KOPT-K1 (cell line): Measurements from ENCODE around the gene RNF187.

Source experiments
- H3K27ac ChIP-seq: fragments of 200-600 bp; sonication (generic); 2 replicates; pipeline ENCODE4 v1.5.1; 2016; ENCODE audit warnings: antibody characterized with exemption, mild to moderate bottlenecking, low read depth, low read length; ENCODE audit not compliant: poor library complexity, severe bottlenecking
- H3K36me3 ChIP-seq: fragments of 200-600 bp; sonication (generic); 2 replicates; pipeline ENCODE4 v1.5.1; 2017; ENCODE audit warnings: antibody characterized with exemption, mild to moderate bottlenecking, low read length, moderate library complexity; ENCODE audit not compliant: insufficient read depth
- H3K9me3 ChIP-seq: fragments of 200-600 bp; sonication (generic); 2 replicates; pipeline ENCODE4 v1.5.1; 2017; ENCODE audit warnings: antibody characterized with exemption, low read length, mild to moderate bottlenecking; ENCODE audit not compliant: insufficient read depth, poor library complexity, severe bottlenecking

Gene RNF187

DNA sequence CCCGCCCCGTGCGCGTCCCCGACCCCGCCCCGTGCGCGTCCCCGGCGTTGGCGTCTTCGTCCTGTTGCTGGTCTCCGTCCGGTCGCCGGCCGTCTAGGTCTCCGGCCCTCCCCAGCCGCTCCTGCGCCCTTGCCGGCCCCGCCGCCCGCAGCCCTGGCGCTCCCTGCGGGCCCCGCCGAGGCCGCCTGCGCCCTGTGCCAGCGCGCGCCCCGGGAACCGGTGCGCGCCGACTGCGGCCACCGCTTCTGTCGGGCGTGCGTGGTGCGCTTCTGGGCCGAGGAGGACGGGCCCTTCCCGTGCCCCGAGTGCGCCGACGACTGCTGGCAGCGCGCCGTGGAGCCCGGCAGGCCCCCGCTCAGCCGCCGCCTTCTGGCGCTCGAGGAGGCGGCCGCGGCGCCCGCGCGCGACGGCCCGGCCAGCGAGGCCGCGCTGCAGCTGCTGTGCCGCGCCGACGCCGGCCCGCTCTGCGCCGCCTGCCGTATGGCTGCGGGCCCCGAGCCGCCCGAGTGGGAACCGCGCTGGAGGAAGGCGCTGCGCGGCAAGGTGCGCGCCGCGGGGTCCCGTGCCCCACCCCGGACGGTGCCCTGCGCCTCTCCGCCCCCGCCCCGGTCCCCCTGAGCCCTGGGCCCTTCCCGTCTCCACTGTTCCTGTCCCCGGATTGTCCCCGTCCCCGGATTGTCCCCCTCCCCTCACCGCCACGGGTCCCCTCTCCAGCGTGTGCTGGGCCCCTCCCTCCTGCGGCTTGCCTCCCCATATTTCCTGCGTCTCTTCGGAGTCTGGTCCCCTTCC, at the start of gene RNF187:
RNF187 (plus strand) TSS at position 47 of the 789 bp plus-strand sequence.
- Histone ChIP-seq H3K9me3 (no peaks in the 10 kb centered on the region), H3K36me3 (peaks cover 30% of the 10 kb centered on the region), H3K27ac (peak within 1 kb of the TSS; percentile 86)

DNA sequence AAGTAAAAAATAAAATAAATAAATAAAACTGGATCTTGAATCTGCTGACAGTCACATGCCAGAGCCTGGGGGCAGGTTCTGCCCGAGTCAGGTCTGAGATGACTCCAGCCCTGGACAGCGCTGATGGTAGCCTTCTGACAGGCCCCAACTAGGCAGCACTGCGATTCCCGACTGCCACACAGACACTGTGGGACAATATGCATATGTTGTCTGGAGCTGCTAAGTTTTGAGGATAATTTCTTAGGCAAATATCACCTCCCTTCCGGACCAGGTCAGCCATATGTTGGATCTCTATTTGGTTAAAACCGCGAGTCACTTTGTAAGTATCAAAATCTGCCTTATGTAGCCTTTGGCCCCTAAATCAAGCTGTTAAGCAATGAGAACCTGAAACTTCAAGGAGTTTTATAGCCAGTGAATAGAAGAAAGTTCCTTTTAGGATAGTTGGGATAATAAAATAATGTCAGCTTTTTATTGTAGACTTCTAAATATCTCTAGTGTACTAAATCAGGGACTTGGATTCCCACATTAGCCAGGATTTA, 49.7 kb upstream of the RNF187 start:
- H3K36me3 ChIP-seq, result no peaks in the 10 kb centered on the region
- H3K27ac ChIP-seq, result no peak overlapping the region
- no peaks in the 10 kb centered on the region for H3K9me3 ChIP-seq

DNA sequence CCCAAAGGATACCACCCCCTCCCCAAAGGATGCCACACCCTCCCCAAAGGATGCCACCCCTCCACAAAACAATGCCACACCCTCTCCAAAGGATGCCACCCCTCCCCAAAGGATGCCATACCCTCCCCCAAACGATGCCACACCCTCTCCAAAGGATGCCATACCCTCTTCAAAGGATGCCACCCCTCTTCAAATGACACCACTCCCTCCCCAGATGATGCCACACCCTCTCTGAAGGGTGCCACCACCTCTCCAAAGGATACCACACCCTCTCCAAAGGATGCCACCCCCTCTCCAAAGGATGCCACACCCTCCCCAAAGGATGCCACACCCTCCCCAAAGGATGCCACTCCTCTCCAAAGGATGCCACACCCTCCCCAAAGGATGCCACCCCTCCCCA, 48.9 kb upstream of the RNF187 start:
- H3K27ac ChIP-seq, result no peak overlapping the region
- no peaks in the 10 kb centered on the region for H3K9me3 ChIP-seq
- no peaks in the 10 kb centered on the region for H3K36me3 ChIP-seq

DNA sequence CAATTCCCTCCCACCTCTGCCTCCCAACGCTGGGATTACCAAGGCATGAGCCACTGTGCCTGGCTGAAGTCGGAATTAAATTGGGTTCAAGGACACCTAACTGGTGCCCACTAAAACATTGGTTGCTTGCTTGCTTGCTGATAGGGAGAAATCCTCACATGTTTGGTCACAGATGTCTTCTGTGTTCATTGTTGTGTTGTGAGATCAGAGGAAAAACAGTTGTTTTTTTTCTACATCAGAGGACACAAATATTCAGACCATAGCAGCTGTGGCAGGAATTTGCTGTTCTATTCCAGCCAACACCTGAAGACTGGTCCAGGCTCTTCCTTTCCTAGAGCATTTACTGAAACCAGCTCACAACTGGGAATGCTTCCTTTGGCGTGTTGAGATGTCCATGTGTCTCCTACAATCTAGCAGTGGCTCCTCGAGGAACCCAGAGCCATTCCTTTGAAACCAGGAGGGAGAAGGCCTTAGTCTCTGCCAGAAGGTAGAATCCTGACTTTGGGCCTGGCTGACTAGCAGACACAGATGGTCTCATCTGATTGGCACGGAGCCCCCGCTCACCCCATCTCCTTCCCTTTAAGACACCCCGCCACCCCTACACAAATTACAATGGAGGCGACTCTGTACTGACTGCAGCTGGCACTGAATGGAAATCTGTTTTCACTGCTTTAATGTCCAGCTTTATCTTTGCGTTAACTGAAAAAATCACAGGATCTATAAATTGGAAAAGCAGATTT, 46.3 kb upstream of the RNF187 start:
- H3K36me3 ChIP-seq, result no peaks in the 10 kb centered on the region
- no peak overlapping the region for H3K27ac ChIP-seq
- no peaks in the 10 kb centered on the region for H3K9me3 ChIP-seq

DNA sequence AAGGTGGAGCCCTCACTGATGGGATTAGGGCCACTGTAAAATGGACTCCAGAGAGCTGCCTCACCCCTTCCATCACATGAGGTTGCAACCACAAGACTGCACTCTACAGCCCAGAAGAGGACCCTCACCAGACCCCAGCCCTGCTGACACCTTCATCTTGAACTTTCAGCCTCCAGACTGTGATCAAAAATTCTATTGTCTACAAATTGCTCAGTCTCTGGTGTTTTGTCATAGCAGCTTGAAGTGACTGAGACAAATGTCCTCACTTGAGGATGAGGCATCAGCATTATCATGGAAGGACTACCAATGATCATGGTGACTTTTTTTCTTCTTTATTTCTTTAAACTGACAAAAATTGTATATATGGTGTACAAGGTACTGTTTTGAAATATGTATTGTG, 43.8 kb upstream of the RNF187 start:
- Histone ChIP-seq H3K36me3 (no peaks in the 10 kb centered on the region), H3K27ac (no peak overlapping the region)

DNA sequence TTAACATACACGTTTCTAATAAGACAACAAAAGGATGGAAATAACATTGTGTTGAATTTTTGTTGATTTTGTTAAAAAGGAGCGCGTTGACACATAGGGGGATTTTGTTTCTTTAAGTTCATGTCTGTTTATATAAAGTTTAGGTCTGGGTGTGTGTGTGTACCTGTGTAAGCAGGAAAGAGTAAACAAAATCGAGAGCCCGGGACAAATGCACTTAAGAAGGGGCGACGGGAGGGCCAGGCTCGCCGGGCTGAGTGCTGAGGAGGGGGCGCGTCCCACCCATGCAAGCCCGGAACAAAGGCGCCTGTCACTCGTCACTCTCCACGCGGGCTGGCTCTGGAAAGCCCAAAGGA, 41.7 kb upstream of the RNF187 start:
- H3K27ac ChIP-seq, result no peak overlapping the region
- no peaks in the 10 kb centered on the region for H3K9me3 ChIP-seq
- no peaks in the 10 kb centered on the region for H3K36me3 ChIP-seq

More for the DNA sequence above, 43.8 kb upstream of the RNF187 start:
- no peaks in the 10 kb centered on the region for H3K9me3 ChIP-seq

DNA sequence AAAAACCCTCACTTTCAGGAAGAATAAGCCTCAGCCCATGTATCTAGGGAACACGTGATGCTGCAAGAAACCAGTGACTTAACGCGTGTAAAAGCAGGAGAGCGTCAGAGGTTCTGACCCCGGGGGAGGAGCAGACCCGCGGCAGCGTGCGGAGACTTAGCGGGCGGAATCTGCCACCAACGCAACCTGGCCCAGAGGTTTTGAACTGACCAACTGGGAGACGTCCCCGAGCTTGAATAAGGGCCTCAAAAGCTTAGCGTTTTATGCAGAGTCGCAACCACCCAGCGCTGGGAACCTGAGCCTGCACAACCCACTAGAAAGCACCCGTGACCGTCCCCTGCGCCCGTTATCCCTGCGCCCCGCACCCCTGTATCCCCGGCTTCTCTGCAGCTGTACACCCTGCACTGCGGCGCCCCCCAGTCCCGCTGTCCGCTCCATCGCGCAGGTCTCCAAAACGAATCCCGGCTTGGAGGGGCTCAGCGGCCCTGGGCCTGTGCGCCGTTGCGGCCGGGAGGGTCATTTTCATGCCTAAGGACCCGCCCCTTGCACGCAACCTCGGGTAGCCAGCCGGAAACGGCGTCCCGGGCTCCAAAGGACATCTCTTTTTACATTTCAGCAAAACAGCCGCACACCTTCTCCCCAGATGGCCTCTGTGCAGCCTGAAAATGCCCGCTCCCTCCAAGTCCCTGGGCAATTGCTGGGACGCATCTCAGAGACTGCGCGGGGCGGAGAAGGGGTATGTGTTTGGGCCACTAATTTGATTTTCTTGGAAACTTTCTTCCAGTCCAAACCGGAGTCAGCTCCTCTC, 41.1 kb upstream of the RNF187 start:
- Histone ChIP-seq H3K36me3 (no peaks in the 10 kb centered on the region), H3K9me3 (no peaks in the 10 kb centered on the region), H3K27ac (no peak overlapping the region)

DNA sequence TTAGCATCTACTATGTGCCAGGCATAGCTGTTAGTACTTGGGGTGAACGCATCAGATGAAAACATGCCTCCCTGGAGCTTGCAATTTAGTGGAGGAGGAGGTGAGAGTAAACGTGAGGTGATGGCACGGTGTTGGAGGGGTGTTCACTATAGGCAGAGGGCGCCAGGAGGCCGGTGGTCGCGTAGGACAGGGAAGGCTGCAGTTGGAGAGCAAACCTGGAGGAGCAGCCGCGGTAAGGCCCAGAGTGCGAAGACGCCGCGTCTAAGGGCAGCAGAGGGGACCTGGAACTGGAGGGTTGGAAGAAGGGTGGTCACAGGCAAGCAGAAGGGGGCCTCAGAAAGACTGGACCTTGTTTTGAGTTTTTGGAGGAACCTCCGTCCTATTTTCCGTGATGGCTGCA, 40.3 kb upstream of the RNF187 start:
- H3K27ac ChIP-seq, result no peak overlapping the region
- H3K36me3 ChIP-seq, result no peaks in the 10 kb centered on the region
- no peaks in the 10 kb centered on the region for H3K9me3 ChIP-seq

DNA sequence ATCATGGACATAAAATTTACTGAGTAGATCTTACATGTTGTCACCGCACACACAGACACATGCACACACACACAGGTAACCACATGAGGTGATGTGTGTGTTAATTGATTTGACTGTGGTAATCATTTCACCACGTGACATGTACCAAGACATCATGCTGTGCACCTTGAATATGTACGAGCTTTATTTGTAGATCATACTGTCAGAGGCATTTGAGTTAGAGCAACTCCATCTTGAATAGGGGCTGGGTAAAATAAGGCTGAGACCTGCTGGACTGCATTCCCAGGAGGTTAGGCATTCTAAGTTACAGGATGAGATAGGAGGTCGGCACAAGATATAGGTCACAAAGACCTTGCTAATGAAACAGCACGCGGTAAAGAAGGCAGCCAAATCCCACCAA, 38.8 kb upstream of the RNF187 start:
- Histone ChIP-seq H3K36me3 (no peaks in the 10 kb centered on the region), H3K27ac (no peak overlapping the region), H3K9me3 (no peaks in the 10 kb centered on the region)

DNA sequence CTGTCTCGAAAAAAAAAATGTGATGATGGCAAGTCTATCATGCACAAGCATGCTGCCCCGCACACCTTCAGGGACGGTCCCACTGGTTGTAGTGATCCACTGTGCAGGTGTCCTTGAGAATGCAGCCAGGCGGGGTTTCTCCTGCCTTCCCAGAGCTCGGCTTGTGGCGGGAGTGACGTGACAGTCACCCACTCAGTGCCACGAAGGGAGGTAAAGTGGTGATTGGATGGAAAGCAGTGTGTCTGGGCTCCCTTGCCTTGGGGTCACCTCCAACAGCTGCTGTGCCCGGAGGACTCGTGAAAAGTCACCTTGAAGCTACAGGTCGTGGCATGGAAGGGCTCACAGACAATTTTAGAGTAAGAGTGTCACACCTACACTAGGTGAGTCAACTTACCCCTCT, 37.0 kb upstream of the RNF187 start:
- Histone ChIP-seq H3K9me3 (no peaks in the 10 kb centered on the region), H3K36me3 (no peaks in the 10 kb centered on the region), H3K27ac (no peak overlapping the region)

DNA sequence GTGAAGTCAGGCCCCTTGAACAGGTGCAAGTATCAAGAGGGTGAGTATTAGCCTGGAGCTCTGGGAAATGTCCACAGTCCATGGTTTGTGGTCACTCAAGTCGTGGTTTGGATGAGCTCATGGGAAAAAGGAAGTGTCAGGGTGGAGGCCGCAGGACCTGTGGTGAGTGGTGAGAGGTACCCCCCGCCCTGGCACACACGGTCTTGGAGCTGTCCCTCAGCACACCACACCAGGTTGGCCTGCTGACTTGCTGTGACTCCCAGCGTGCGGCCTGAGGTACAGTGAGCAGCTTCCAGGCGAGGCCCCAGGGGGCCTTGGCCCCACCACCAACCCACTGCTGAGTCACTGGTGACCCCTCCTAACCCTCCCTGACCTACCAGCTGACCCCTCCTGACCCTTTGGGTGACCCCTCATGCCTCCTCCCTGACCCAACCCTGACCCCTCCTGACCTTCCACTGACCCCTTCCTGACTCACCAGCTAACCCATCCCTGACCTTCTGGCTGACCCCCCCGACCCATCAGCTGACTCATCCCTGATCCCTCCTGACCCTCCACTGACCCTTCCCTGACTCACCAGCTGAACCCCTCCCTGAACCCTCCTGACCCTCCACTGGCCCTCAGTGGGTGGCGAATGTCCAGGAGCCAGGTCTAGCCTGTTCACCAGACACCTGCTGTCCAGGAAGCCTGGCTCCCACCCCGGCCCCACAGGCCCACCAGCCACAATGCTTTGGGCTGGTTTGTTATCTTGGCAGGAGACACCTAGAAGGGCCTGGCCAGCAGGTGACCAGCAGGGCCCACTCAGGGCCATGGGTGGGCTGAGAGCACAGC, 34.8 kb upstream of the RNF187 start:
- Histone ChIP-seq H3K27ac (no peak overlapping the region), H3K9me3 (no peaks in the 10 kb centered on the region), H3K36me3 (no peaks in the 10 kb centered on the region)

DNA sequence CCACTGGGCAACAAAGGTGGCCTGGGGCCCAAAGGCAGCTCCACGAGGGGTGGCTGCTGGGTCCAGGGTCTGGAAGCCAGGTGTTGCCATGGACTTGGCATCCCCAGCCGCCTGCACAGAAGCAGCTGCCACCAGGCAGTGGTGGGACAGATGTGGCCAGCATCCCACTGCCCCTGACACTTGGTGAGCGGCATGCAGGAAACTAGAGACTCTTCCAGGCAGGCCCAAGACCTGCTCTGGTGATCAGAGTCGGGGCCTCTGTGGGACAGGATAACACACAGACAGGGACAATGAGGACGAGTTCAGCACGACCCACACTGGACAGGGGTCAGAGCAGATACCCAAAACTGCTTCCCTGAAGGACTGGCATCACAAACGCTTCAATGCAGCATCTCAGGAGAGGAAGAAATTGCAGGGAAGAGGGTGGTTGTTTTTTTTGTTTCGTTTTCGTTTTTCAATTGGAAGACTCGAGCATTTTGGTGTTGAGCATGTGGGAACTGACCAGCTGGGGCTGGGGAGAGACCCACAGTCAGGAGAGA, 34.1 kb upstream of the RNF187 start:
- Histone ChIP-seq H3K27ac (no peak overlapping the region), H3K36me3 (no peaks in the 10 kb centered on the region)

DNA sequence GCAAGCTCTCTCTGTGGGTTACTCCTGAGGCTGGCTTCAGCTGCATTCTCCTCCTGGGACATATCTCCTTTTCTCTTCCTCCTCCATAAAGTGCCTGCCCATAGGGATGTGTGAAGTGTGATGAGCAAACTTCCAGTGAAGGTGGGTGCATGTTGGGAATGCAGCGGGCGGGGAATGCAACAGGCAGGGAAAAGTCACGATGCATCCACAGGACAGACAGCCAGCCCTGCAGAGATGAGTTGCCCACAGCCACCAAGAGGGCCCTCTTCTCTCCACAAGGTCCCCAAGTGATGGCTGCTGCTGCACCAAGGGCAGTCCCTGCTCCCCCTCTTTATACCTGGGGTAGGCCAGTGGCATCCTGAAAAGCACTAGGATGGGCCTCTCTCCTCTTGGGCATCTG, 33.6 kb upstream of the RNF187 start:
- no peaks in the 10 kb centered on the region for H3K36me3 ChIP-seq
- H3K9me3 ChIP-seq, result no peaks in the 10 kb centered on the region
- no peak overlapping the region for H3K27ac ChIP-seq

More for the DNA sequence above, 34.1 kb upstream of the RNF187 start:
- no peaks in the 10 kb centered on the region for H3K9me3 ChIP-seq

DNA sequence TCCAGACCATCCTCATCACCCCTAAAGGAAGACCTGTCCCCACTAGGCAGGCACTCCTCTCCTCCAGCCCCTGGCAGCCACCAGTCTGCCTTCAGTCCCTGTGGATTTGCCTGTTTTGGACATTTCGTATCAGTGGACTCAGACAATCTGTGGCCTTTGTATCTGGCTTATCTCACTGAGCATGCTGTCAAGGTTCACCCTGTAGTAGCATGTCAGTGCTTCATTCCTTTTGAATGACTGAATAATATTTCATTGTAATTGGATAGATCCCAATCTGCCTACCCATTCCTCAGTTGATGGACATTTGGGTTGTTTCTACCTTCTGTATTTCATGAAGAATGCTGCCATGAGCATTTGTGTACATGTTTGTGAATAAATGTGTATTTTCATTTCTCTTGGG, 32.9 kb upstream of the RNF187 start:
- Histone ChIP-seq H3K9me3 (no peaks in the 10 kb centered on the region), H3K36me3 (no peaks in the 10 kb centered on the region), H3K27ac (no peak overlapping the region)
